ENCODE measurements around the gene AK3. TPM values are rescaled to one million over a fixed set of nuclear protein-coding genes. Genes with fewer than 3 reads are reported as not detected.
A peak's percentile ranks its signal among the peaks of the same experiment; 100 is the strongest.

AK3 gene
- total and polyA plus RNA-seq, 2 of the 8 experiments (the other 6 are each of a cell fraction or from before 2014, with no cell fraction given) = 8.9 to 30.0 TPM

GRCh38 chr9:4662989-4663792 lies 77.8 kb downstream of the AK3 start:
- Histone ChIP-seq H3K4ac (replicated peaks; ENCODE audit: insufficient read length, low read depth, low read length) (no peak overlapping the region), H2BK15ac (ENCODE audit: low read length) (no peak overlapping the region; the same call in 1 of the 2 replicates), H4K20me1 (replicated peaks in 1 of 2; ENCODE audit: control insufficient read depth in 1 of 2, insufficient read depth in 2 of 2, low read length in 2 of 2) (no peaks in the 10 kb centered on the region), H2BK120ac (replicated peaks; ENCODE audit: low read depth, low read length) (no peak overlapping the region), H4K8ac (ENCODE audit: extremely low read depth, insufficient read depth, low read length) (peak overlapping the region; percentile 43; the same call in 1 of the 2 replicates), H3K79me1 (ENCODE audit: low read depth, low read length) (peaks cover 6% of the 10 kb centered on the region; the same call in 1 of the 2 replicates), H3K36me3 (ENCODE audit: control insufficient read depth in 2 of 4, insufficient read depth in 4 of 4, low read length in 3 of 4) (no peaks in the 10 kb centered on the region), H3K9me3 (ENCODE audit: insufficient read depth in 2 of 2, low read depth in 1 of 2, low read length in 1 of 2) (no peaks in the 10 kb centered on the region), H3K27me3 (replicated peaks in 1 of 4; ENCODE audit: control insufficient read depth in 3 of 4, extremely low read depth in 1 of 4, insufficient read depth in 3 of 4, low read length in 3 of 4) (no peaks in the 10 kb centered on the region), H2BK20ac (ENCODE audit: low read length) (no peak overlapping the region), H3K9ac (replicated peaks in 1 of 4; ENCODE audit: extremely low read depth in 1 of 4, low read depth in 3 of 4, low read length in 3 of 4) (peak overlapping the region in 3 of 4 experiments; percentile 40 to 78 (median 68); a peak in 5 of 7 replicates), H2BK12ac (ENCODE audit: low read depth, low read length) (0 out of 2 replicates have a peak overlapping the region, but pooled peaks have one; percentile 18), H3K56ac (replicated peaks; ENCODE audit: insufficient read length, low read depth, low read length) (no peak overlapping the region), H3K14ac (ENCODE audit: insufficient read length) (no peak overlapping the region), H2AK5ac (ENCODE audit: low read depth, low read length) (no peak overlapping the region), H4K5ac (ENCODE audit: insufficient read length, low read depth, low read length) (no peak overlapping the region), H2AFZ (ENCODE audit: low read length) (no peak overlapping the region), H3K23me2 (ENCODE audit: low read depth, low read length) (peaks cover 16% of the 10 kb centered on the region), H4K91ac (replicated peaks; ENCODE audit: insufficient read length, low read length) (no peak overlapping the region), H3K4me2 (ENCODE audit: insufficient read depth in 1 of 2, low read depth in 2 of 2, low read length in 2 of 2) (peak overlapping the region; percentile 94 to 95), H3K4me3 (ENCODE audit: extremely low read depth in 1 of 4, insufficient read depth in 2 of 4, low read depth in 3 of 4, low read length in 4 of 4) (peak overlapping the region; percentile 46 to 84 (median 82)), H3K23ac (ENCODE audit: insufficient read length) (no peak overlapping the region), H3K79me2 (ENCODE audit: control insufficient read depth in 1 of 2, insufficient read depth in 2 of 2, low read length in 2 of 2) (peaks cover 3 to 9% of the 10 kb centered on the region in 2 experiments; a peak in 2 of 4 replicates), H3K27ac (ENCODE audit: low read depth, low read length) (no peak overlapping the region), H3K4me1 (replicated peaks in 1 of 4; ENCODE audit: control insufficient read depth in 3 of 4, insufficient read depth in 4 of 4, low read length in 3 of 4) (peaks cover 4 to 23% (median 9%) of the 10 kb centered on the region in 4 experiments), H3K18ac (ENCODE audit: extremely low read depth, low read length) (no peak overlapping the region), H2BK5ac (ENCODE audit: low read depth, low read length) (peak overlapping the region; percentile 88; the same call in 1 of the 2 replicates)
- ChIA-PET CTCF (ENCODE audit: partially characterized antibody) (interaction anchor here (0.6 to 2.0 kb wide), 8 partner anchors 18 to 301 kb away, joined by 3 to 7 read pairs (median 3); no protein-coding TSS in a partner anchor), POLR2A (ENCODE audit: partially characterized antibody) (interaction anchor here (0.9 to 3.3 kb wide), 5 partner anchors 9 to 78 kb away, joined by 3 to 12 read pairs (median 7); partner anchors contain the start of genes AK3 and CDC37L1)
- DNase-seq (ENCODE audit: low read depth in 1 of 2, low spot score in 2 of 2) (no peak), FAIRE-seq (no peak)
- WGBS, 2 experiments (ENCODE audit: extremely low coverage in 1 of 2, insufficient coverage in 1 of 2, insufficient read length in 1 of 2, insufficient replicate concordance in 2 of 2, low coverage in 1 of 2, low lambda C conversion rate in 2 of 2, missing lambda C conversion rate in 1 of 2) = 64% methylated on average over 13 of the region's 13 CpGs; no CpG with 5 or more reads in 1 of the 2 experiments

Measured in H1 (cell line).